Left ventricle myocardium inferior (tissue), 1 donor: ENCODE data around the gene POC1B. TPM values are rescaled to one million over a fixed set of nuclear protein-coding genes. Genes with fewer than 3 reads are reported as not detected.

Experiments
- DNase-seq: peaks from one replicate; pipeline ENCODE4 v3.0.0-alpha.2; 2020
- H3K27ac ChIP-seq: fragments of 200-600 bp; replicated peaks from 2 replicates; pipeline ENCODE4 v1.8.0; 2021
- H3K27me3 ChIP-seq: fragments of 200-600 bp; 2 replicates; pipeline ENCODE4 v1.8.0; 2021; ENCODE audit warnings: low read depth
- H3K36me3 ChIP-seq: fragments of 200-600 bp; 2 replicates; pipeline ENCODE4 v1.8.0; 2021
- H3K4me1 ChIP-seq: fragments of 200-600 bp; 2 replicates; pipeline ENCODE4 v1.8.0; 2021
- H3K4me3 ChIP-seq: fragments of 200-600 bp; 2 replicates; pipeline ENCODE4 v1.8.0; 2021; ENCODE audit warnings: mild to moderate bottlenecking, moderate library complexity
- H3K9me3 ChIP-seq: fragments of 200-600 bp; replicated peaks from 2 replicates; pipeline ENCODE4 v1.8.0; 2021
- CTCF ChIP-seq: fragments of 200-600 bp; IDR thresholded peaks from 2 replicates; pipeline ENCODE4 v1.8.0; 2021; ENCODE audit warnings: antibody characterized with exemption, mild to moderate bottlenecking, borderline replicate concordance
- intact Hi-C: fragments of 100-400 bp; cut with micrococcal nuclease; formaldehyde crosslinking; loops from one replicate; pipeline ENCODE4 v1.11.0; 2022
- total RNA-seq: library from RNA; stranded (reverse); fragmentation: NEBNext Ultra II Directional; extraction: Animal tissue kit (Norgen Biotek cat#: 25700); gene quantifications from one replicate; pipeline ENCODE4 v1.2.1, GENCODE V29; 2021
- donor health status: DM: no; HTN: yes; CAD: no; lungs with severe emphysema.

The POC1B gene
- total RNA-seq, 1 donor from 2014 or later: 8.6 TPM

- H3K27me3 ChIP-seq: no peaks in the 10 kb centered on the region
- H3K9me3 ChIP-seq: no peaks in the 10 kb centered on the region
- TF ChIP-seq CTCF: peak; percentile 79
- H3K36me3 ChIP-seq: peaks cover 7% of the 10 kb centered on the region
- H3K4me1 ChIP-seq: peaks cover 73% of the 10 kb centered on the region
- peak; percentile 86 for DNase-seq
- peak within 1 kb of the TSS; percentile 95 for H3K4me3 ChIP-seq
- H3K27ac ChIP-seq: peak within 1 kb of the TSS; percentile 95
- intact Hi-C loops: loop anchor here (5.0 kb wide), 2 partner anchors 52 to 507 kb away; no protein-coding TSS in a partner anchor
Measured at GRCh38 chr12:89524541-89525304, 1.1 kb downstream of the POC1B start, which contains the start of gene GALNT4. Gene GALNT4, minus strand, starts transcription at chr12:89524796. Its CDS starts 247 bp downstream, at chr12:89524549.

DNA sequence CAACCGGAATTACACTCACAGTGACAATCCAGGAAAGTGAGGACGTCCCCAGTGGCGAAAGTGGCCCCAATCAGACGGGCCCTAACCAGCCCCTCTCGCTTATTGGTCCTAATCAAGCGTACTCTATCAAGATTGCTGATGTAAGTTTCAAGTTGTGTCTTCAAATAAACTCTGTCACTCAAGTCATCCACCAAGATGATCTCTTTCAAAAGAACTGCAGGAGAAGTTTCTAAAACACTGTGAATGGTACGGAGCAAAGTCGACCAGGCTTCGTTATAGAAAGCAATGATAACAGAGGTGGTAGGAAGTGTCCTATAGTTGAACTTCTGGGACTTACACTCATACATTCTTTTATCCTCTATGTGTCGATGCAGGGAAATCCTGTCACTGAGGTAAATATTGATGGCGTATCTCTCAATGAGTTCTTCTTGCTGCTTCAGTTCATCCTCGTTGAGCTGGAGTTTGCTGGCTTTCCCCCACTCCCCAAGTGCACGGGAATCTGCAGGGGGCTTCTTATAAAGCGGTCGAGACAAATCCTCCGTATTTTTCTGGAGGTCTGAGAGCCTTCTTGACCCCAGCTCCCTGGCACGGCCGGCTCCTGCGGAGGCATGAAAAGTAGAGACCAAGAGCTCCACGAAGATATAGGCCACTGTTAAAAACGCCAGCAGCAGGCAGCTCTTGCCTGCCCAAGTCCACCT lies 1.9 kb downstream of the POC1B start:
- intact Hi-C loops: no loop called here
- DNase-seq: no peak
- Histone ChIP-seq H3K27ac (peak overlapping the region; percentile 95), H3K4me3 (peak overlapping the region; percentile 95), H3K9me3 (no peaks in the 10 kb centered on the region), H3K4me1 (peaks cover 71% of the 10 kb centered on the region), H3K36me3 (peaks cover 7% of the 10 kb centered on the region), H3K27me3 (no peaks in the 10 kb centered on the region)
- TF ChIP-seq CTCF: no peak

DNA sequence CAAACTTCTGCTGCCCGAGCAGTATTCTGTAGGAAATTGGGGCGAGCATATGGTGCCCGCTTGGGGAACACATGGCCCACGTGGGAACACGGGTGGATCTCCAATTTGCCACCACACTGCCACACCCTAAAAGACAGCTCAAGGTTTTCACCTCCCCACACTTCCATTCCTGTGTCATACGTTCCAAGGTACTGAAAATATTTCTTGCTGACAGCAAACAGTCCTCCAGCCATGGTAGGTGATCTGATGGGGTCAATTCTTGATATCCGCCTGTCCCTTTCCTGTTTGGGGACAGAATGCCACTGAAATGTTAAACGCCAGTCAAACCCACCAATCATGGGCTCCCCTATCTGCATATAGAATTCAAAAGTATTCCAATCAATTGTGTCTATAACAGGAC lies 2.5 kb downstream of the POC1B start:
- peaks cover 71% of the 10 kb centered on the region for H3K4me1 ChIP-seq
- intact Hi-C loops: no loop called here
- TF ChIP-seq CTCF: no peak
- no peak for DNase-seq
- H3K27me3 ChIP-seq: no peaks in the 10 kb centered on the region
- no peaks in the 10 kb centered on the region for H3K9me3 ChIP-seq
- H3K27ac ChIP-seq: no peak overlapping the region
- H3K4me3 ChIP-seq: peak overlapping the region; percentile 95
- peaks cover 7% of the 10 kb centered on the region for H3K36me3 ChIP-seq

DNA sequence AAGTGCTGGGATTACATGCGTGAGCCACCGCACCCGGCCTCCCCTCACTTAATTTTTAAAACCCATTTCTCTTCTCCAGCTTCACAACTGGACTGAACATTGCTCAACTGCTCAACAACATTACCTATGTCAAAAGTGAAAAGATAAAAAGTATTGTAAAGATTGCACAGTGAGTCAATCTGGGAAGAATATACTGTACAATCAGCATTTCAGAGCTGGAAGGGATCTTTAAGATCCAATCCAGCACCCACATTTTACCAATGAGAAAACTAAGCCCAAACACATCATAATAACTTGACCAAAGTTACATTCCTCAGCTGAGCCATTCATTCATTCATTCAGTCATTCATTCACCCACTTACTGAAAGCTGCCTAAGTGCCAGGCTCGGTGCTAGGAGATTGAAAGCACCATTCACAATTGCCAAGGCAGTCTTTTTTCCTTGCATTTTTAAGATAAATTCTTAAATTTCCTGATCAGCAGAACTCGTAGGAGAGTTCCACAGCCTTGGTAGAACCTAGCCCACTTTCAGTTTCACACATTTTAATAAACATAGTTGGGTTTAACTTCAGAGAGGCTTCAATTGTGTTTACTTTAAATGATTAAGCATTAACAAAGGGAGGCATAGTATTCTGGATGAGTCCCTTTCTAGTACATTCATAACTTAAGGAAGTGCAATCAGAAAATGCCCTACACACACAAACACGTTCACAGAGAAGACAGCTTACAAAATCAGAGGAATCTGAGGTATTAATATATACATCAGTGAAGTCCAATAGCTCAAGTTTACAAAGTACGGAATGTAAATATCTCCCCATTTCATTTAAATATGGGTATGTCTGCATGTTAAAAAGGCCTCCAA lies 4.3 kb downstream of the POC1B start:
- TF ChIP-seq CTCF: no peak
- H3K36me3 ChIP-seq: peaks cover 7% of the 10 kb centered on the region
- H3K27ac ChIP-seq: no peak overlapping the region
- peak overlapping the region; percentile 95 for H3K4me3 ChIP-seq
- intact Hi-C loops: no loop called here
- H3K27me3 ChIP-seq: no peaks in the 10 kb centered on the region
- no peak for DNase-seq
- peaks cover 62% of the 10 kb centered on the region for H3K4me1 ChIP-seq
- H3K9me3 ChIP-seq: no peaks in the 10 kb centered on the region

GRCh38 chr12:89517720-89518119 lies 8.1 kb downstream of the POC1B start:
- DNase-seq: no peak
- TF ChIP-seq CTCF: no peak
- Histone ChIP-seq H3K9me3 (no peaks in the 10 kb centered on the region), H3K4me3 (no peak overlapping the region), H3K27me3 (no peaks in the 10 kb centered on the region), H3K36me3 (peaks cover 2% of the 10 kb centered on the region), H3K4me1 (peaks cover 33% of the 10 kb centered on the region), H3K27ac (no peak overlapping the region)
- intact Hi-C loops: no loop called here
